Colonic mucosa (tissue), 4 donors: ENCODE measurements around the gene E2F7. TPM values are rescaled to one million over a fixed set of nuclear protein-coding genes. Genes with fewer than 3 reads are reported as not detected.

Source experiments
- DNase-seq: peaks from one replicate; pipeline ENCODE4 v3.0.0-alpha.2; 2020
- H3K27ac ChIP-seq: fragments of 200-600 bp; one replicate; pipeline ENCODE4 v1.8.0; 2021
- H3K27me3 ChIP-seq: fragments of 200-600 bp; one replicate; pipeline ENCODE4 v1.8.0; 2021
- H3K36me3 ChIP-seq: fragments of 200-600 bp; one replicate; pipeline ENCODE4 v1.8.0; 2021
- H3K4me1 ChIP-seq: fragments of 200-600 bp; one replicate; pipeline ENCODE4 v1.8.0; 2021; ENCODE audit warnings: mild to moderate bottlenecking
- H3K4me3 ChIP-seq: fragments of 200-600 bp; one replicate; pipeline ENCODE4 v1.8.0; 2021
- H3K9ac ChIP-seq, 2 donors: one replicate each; pipeline ENCODE4 v1.7.0; 2013; ENCODE audit warnings: control low read depth in 2 of 2, low read depth in 2 of 2, low read length in 2 of 2
- H3K9me3 ChIP-seq: fragments of 200-600 bp; one replicate; pipeline ENCODE4 v1.8.0; 2021
- intact Hi-C: fragments of 100-400 bp; cut with DNase I; formaldehyde crosslinking; loops from one replicate; pipeline ENCODE4 v1.14.1; 2022
- total RNA-seq, 2 donors: library from RNA; stranded (reverse); fragmentation: NEBNext Ultra II Directional in 1 of 2; extraction: Animal tissue kit (Norgen Biotek cat#: 25700) in 1 of 2; gene quantifications; one replicate each; pipeline ENCODE4 v1.2.1, GENCODE V29; 2021
- TF ChIP-seq, protein P1 (sequence below): fragments of 200-600 bp; IDR thresholded peaks from one replicate; pipeline ENCODE4 v1.8.0; 2022; ENCODE audit warnings: antibody characterized with exemption, mild to moderate bottlenecking
- donor health status: healthy.
- donor health status: DM: no; HTN: no; CAD: no.
- donor health status: DM: no; HTN: no; CAD: no.

Gene E2F7
- total RNA-seq, 2 donors from 2014 or later: 2.4 to 9.1 TPM

GRCh38 chr12:77044721-77045120 lies 20.6 kb downstream of the E2F7 start:
- H3K4me3 ChIP-seq: no peak overlapping the region
- H3K27me3 ChIP-seq: no peaks in the 10 kb centered on the region
- no peak for DNase-seq
- no peak overlapping the region for H3K27ac ChIP-seq
- no peaks in the 10 kb centered on the region for H3K4me1 ChIP-seq
- no peak overlapping the region for H3K9ac ChIP-seq
- TF ChIP-seq, protein P1, sequence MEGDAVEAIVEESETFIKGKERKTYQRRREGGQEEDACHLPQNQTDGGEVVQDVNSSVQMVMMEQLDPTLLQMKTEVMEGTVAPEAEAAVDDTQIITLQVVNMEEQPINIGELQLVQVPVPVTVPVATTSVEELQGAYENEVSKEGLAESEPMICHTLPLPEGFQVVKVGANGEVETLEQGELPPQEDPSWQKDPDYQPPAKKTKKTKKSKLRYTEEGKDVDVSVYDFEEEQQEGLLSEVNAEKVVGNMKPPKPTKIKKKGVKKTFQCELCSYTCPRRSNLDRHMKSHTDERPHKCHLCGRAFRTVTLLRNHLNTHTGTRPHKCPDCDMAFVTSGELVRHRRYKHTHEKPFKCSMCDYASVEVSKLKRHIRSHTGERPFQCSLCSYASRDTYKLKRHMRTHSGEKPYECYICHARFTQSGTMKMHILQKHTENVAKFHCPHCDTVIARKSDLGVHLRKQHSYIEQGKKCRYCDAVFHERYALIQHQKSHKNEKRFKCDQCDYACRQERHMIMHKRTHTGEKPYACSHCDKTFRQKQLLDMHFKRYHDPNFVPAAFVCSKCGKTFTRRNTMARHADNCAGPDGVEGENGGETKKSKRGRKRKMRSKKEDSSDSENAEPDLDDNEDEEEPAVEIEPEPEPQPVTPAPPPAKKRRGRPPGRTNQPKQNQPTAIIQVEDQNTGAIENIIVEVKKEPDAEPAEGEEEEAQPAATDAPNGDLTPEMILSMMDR: no peak
- no peaks in the 10 kb centered on the region for H3K36me3 ChIP-seq
- no peaks in the 10 kb centered on the region for H3K9me3 ChIP-seq
- intact Hi-C loops: no loop called here

DNA sequence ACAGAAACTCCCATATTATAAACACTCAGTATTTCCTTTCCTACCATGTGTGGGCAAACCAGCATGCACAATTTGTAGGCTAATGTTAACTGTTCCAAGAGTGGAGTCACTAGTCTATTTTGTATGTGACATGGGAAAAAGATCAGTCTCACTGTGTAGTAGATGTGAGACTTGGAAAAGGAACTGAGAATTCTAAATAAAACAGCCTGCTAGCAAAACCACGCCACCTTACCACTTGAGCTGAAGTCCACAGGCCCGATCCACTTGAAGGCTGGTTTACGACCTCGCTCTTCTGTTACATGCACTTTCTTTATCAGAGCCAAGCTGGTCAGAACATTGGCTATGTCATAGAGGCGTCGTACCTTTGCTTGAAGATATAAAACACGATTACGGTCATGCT lies 22.5 kb downstream of the E2F7 start:
- Histone ChIP-seq H3K4me3 (no peak overlapping the region), H3K27me3 (no peaks in the 10 kb centered on the region), H3K27ac (no peak overlapping the region), H3K9me3 (no peaks in the 10 kb centered on the region), H3K4me1 (no peaks in the 10 kb centered on the region), H3K36me3 (no peaks in the 10 kb centered on the region), H3K9ac (no peak overlapping the region)
- intact Hi-C loops: no loop called here
- DNase-seq: no peak
- TF ChIP-seq, protein P1: no peak

- DNase-seq: no peak
- no peaks in the 10 kb centered on the region for H3K36me3 ChIP-seq
- intact Hi-C loops: no loop called here
- H3K9ac ChIP-seq: no peak overlapping the region
- H3K4me1 ChIP-seq: no peaks in the 10 kb centered on the region
- H3K4me3 ChIP-seq: no peak overlapping the region
- H3K27me3 ChIP-seq: no peaks in the 10 kb centered on the region
- TF ChIP-seq, protein P1: no peak
- no peaks in the 10 kb centered on the region for H3K9me3 ChIP-seq
- H3K27ac ChIP-seq: no peak overlapping the region
These were observed 25.1 kb downstream of the E2F7 start for GRCh38 chr12:77040231-77040630.

DNA sequence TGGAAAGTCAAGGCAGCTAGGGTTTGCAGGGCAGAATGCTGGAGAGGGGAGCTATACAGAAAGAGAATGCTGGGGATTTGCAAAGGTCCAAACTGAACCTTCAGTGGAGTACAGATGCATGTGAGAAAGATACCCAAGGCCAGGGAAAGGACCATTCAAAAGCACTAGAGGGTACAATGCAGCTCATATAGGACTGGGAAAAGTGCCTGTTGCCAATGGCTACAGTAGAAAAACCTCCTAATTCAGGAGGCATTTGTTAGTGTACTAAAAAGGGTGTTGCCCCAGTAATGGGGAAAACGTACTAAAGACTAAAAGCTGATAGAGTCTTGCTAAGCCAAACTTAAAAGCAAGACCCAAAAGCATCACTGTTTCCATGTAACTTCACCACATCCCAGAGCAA lies 30.1 kb downstream of the E2F7 start:
- Histone ChIP-seq H3K9me3 (no peaks in the 10 kb centered on the region), H3K4me3 (no peak overlapping the region), H3K4me1 (no peaks in the 10 kb centered on the region), H3K36me3 (peaks cover 4% of the 10 kb centered on the region), H3K27me3 (no peaks in the 10 kb centered on the region), H3K27ac (no peak overlapping the region), H3K9ac (no peak overlapping the region)
- TF ChIP-seq, protein P1: no peak
- no peak for DNase-seq
- intact Hi-C loops: no loop called here

- Histone ChIP-seq H3K27me3 (no peaks in the 10 kb centered on the region), H3K4me3 (no peak overlapping the region), H3K9me3 (no peaks in the 10 kb centered on the region), H3K9ac (no peak overlapping the region), H3K36me3 (peaks cover 4% of the 10 kb centered on the region), H3K4me1 (no peaks in the 10 kb centered on the region), H3K27ac (no peak overlapping the region)
- TF ChIP-seq, protein P1: no peak
- no peak for DNase-seq
- intact Hi-C loops: no loop called here
These were observed 31.5 kb downstream of the E2F7 start for GRCh38 chr12:77033658-77034536.
